ENCODE measurements around the gene PLCG1. TPM values are rescaled to one million over a fixed set of nuclear protein-coding genes. Genes with fewer than 3 reads are reported as not detected.

Gene PLCG1
- total and polyA plus RNA-seq, 4 donors = 2.0 to 30.4 (median 16.1) TPM

GRCh38 chr20:41198443-41198842 is 61.1 kb downstream of the PLCG1 start:
- H3K27me3 ChIP-seq (ENCODE audit: control insufficient read depth in 4 of 4, insufficient read depth in 4 of 4, low read length in 3 of 4) = no peaks in the 10 kb centered on the region
- WGBS = 97% methylated on average over 4 of the region's 4 CpGs
- no peak overlapping the region for H3K9ac ChIP-seq (ENCODE audit: low read depth in 1 of 2, low read length in 2 of 2)
- H3K36me3 ChIP-seq (ENCODE audit: control insufficient read depth in 4 of 4, insufficient read depth in 3 of 4, low read depth in 1 of 4, low read length in 3 of 4) = peaks cover 7 to 16% (median 11%) of the 10 kb centered on the region in 4 donors
- H3K27ac ChIP-seq (ENCODE audit: low read depth in 1 of 2, low read length in 2 of 2) = no peak overlapping the region
- TF ChIP-seq EGR1 (IDR thresholded peaks at IDR 0.05; ENCODE audit: low read depth in 2 of 2) (no peak), RAD21 (IDR thresholded peaks at IDR 0.05) (no peak), ZBTB33 (IDR thresholded peaks at IDR 0.05) (no peak)
- peaks cover 0 to 9% (median under 1%) of the 10 kb centered on the region in 4 donors for H3K9me3 ChIP-seq (ENCODE audit: control insufficient read depth in 4 of 4, low read length in 3 of 4)
- H3K4me3 ChIP-seq (ENCODE audit: low read depth in 1 of 3, low read length in 3 of 3) = no peak overlapping the region
- H3K4me1 ChIP-seq (ENCODE audit: control insufficient read depth in 4 of 4, insufficient read depth in 4 of 4, low read length in 3 of 4) = no peaks in the 10 kb centered on the region
- no peak for DNase-seq (ENCODE audit: low spot score)

GRCh38 chr20:41200446-41201202 is 63.3 kb downstream of the PLCG1 start:
- TF ChIP-seq EGR1 (IDR thresholded peaks at IDR 0.05; ENCODE audit: low read depth in 2 of 2) (no peak), ATF3 (IDR thresholded peaks at IDR 0.05) (no peak), YY1 (IDR thresholded peaks at IDR 0.05) (no peak), FOXA1 (IDR thresholded peaks at IDR 0.05) (no peak), HNF4G (IDR thresholded peaks at IDR 0.05) (no peak), CTCF (IDR thresholded peaks at IDR 0.05; ENCODE audit: low read depth, low read length, missing input control) (no peak), JUND (IDR thresholded peaks at IDR 0.05) (no peak), TAF1 (conservative IDR thresholded peaks at IDR 0.05) (no peak), HNF4A (conservative IDR thresholded peaks at IDR 0.05) (no peak), NR2F2 (IDR thresholded peaks at IDR 0.05) (no peak), GABPA (IDR thresholded peaks at IDR 0.05 in 1 of 2, conservative IDR thresholded peaks at IDR 0.05 in 1 of 2) (no peak), SP1 (IDR thresholded peaks at IDR 0.05) (no peak), FOXA2 (IDR thresholded peaks at IDR 0.05) (no peak)
- no peaks in the 10 kb centered on the region for H3K27me3 ChIP-seq (ENCODE audit: control insufficient read depth in 4 of 4, insufficient read depth in 4 of 4, low read length in 3 of 4)
- WGBS = 95% methylated on average over 3 of the region's 3 CpGs
- H3K4me1 ChIP-seq (ENCODE audit: control insufficient read depth in 4 of 4, insufficient read depth in 4 of 4, low read length in 3 of 4) = no peaks in the 10 kb centered on the region
- H3K27ac ChIP-seq (ENCODE audit: low read depth in 1 of 2, low read length in 2 of 2) = no peak overlapping the region
- H3K4me3 ChIP-seq (ENCODE audit: low read depth in 1 of 3, low read length in 3 of 3) = no peak overlapping the region
- no peak for DNase-seq (ENCODE audit: low spot score)
- H3K9me3 ChIP-seq (ENCODE audit: control insufficient read depth in 4 of 4, low read length in 3 of 4) = peaks cover 0 to 9% (median under 1%) of the 10 kb centered on the region in 4 donors
- H3K9ac ChIP-seq (ENCODE audit: low read depth in 1 of 2, low read length in 2 of 2) = no peak overlapping the region
- H3K36me3 ChIP-seq (ENCODE audit: control insufficient read depth in 4 of 4, insufficient read depth in 3 of 4, low read depth in 1 of 4, low read length in 3 of 4) = peaks cover 12 to 31% (median 20%) of the 10 kb centered on the region in 4 donors

All from liver (tissue), 9 donors.